Measurements from ENCODE around the gene NENF.
"Not testable (repeated sequence)": the region's sequence is repeated elsewhere in the genome, so short reads cannot be mapped to it uniquely, and the experiment has no call there.

Gene NENF

GRCh38 chr1:212432661-212433576, at the start of gene NENF:
Gene NENF (plus strand): TSS chr1:212432920. CDS start chr1:212432944, 24 bp downstream.
- DNase-seq, result peak; percentile 84 to 88

- DNase-seq, result no peak
Observed at GRCh38 chr1:212386029-212386428, 46.7 kb upstream of the NENF start.

GRCh38 chr1:212388985-212389716, 43.6 kb upstream of the NENF start:
- no peak for DNase-seq

- not testable (repeated sequence) for DNase-seq
Observed at GRCh38 chr1:212395678-212396437, 36.9 kb upstream of the NENF start.

GRCh38 chr1:212396638-212397037, 36.1 kb upstream of the NENF start:
- DNase-seq, result no peak

GRCh38 chr1:212397171-212397570, 35.5 kb upstream of the NENF start:
- no peak for DNase-seq

- no peak for DNase-seq
Observed at GRCh38 chr1:212401042-212401441, 31.7 kb upstream of the NENF start.

- DNase-seq, result no peak
Observed at GRCh38 chr1:212401838-212402582, 30.7 kb upstream of the NENF start.

GRCh38 chr1:212402666-212403321, 29.9 kb upstream of the NENF start:
- no peak for DNase-seq

- DNase-seq, result no peak
Observed at GRCh38 chr1:212410231-212410820, 22.4 kb upstream of the NENF start.

GRCh38 chr1:212412374-212412773, 20.3 kb upstream of the NENF start:
- no peak for DNase-seq

GRCh38 chr1:212413902-212414327, 18.8 kb upstream of the NENF start:
- peak in 1 of 2 experiments; percentile 54 for DNase-seq

GRCh38 chr1:212414328-212415106, 18.2 kb upstream of the NENF start, which contains the start of gene PACC1:
Gene PACC1 (minus strand): TSS chr1:212414886. CDS start chr1:212414757, 129 bp downstream.
- peak; percentile 90 to 93 for DNase-seq

- DNase-seq, result peak; percentile 22 to 24
Observed at GRCh38 chr1:212415107-212415841, 17.4 kb upstream of the NENF start.

GRCh38 chr1:212421165-212421564, 11.6 kb upstream of the NENF start:
- no peak for DNase-seq

- DNase-seq, result no peak
Observed at GRCh38 chr1:212423879-212424278, 8.8 kb upstream of the NENF start.

- no peak for DNase-seq
Observed at GRCh38 chr1:212428496-212428895, 4.2 kb upstream of the NENF start.

- DNase-seq, result no peak
Observed at GRCh38 chr1:212430416-212430815, 2.3 kb upstream of the NENF start.

GRCh38 chr1:212430955-212431394, 1.7 kb upstream of the NENF start:
- DNase-seq, result no peak

GRCh38 chr1:212431644-212432043, 1.1 kb upstream of the NENF start:
- DNase-seq, result no peak
